Sigmoid colon (tissue), 4 donors: Measurements from ENCODE around the gene RAB4A.

ENCODE experiments used
- CTCF ChIP-seq, 4 experiments: fragments of 450-650 bp in 3 of 4; fragments of 200-600 bp in 1 of 4; IDR thresholded peaks; one replicate each; pipeline ENCODE4 v1.5.1; 2016 to 2019; ENCODE audit warnings: antibody characterized with exemption in 4 of 4, mild to moderate bottlenecking in 3 of 4, moderate library complexity in 2 of 4
- EP300 ChIP-seq, 4 donors: sonication (generic); formaldehyde crosslinking; IDR thresholded peaks; one replicate each; pipeline ENCODE4 v1.6.1; 2017; ENCODE audit warnings: antibody characterized with exemption in 4 of 4
- POLR2A ChIP-seq, 2 donors: fragments of 450-650 bp; IDR thresholded peaks; one replicate each; pipeline ENCODE4 v1.6.1; 2016; ENCODE audit warnings: antibody characterized with exemption in 2 of 2, mild to moderate bottlenecking in 2 of 2, moderate library complexity in 2 of 2
- POLR2AphosphoS5 ChIP-seq, 4 donors: sonication (generic); formaldehyde crosslinking; IDR thresholded peaks; one replicate each; pipeline ENCODE4 v1.6.1; 2017; ENCODE audit warnings: antibody characterized with exemption in 4 of 4

GRCh38 chr1:229273507-229274232 is 2.8 kb downstream of the RAB4A start:
- TF ChIP-seq CTCF (IDR thresholded peaks at IDR 0.05) (no peak), POLR2A (IDR thresholded peaks at IDR 0.05) (no peak), EP300 (IDR thresholded peaks at IDR 0.05) (no peak), POLR2AphosphoS5 (IDR thresholded peaks at IDR 0.05) (no peak)
